ENCODE data around the gene TRABD2B. TPM values are rescaled to one million over a fixed set of nuclear protein-coding genes. Genes with fewer than 3 reads are reported as not detected.

The TRABD2B gene
- polyA plus RNA-seq, 1 experiment = not detected

DNA sequence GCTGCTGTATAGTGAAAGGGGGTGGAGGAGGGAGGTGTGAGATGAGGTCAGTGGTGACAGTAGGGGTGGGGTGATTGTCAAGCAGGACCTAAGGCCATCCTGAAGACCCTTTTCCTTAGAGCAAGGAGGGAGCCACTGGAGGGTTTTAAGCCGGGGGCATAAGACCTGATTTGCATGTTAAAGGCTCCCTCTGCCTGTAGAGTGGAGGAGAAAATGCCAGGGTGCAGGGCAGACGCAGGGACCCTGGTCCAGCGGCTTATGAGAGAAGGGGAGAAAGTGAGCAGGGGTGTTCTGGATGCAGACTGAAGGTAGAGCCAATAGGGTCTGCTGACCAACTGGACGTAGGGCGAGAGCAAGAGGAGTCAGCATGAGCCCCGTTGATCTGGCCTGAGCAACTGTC, 154.1 kb downstream of the TRABD2B start:
- no peak for TF ChIP-seq CTCF (IDR thresholded peaks at IDR 0.05; ENCODE audit: low read depth, low read length)
- Histone ChIP-seq H3K27me3 (ENCODE audit: control insufficient read depth, insufficient read depth, low read length) (peaks cover 4% of the 10 kb centered on the region), H3K9me3 (ENCODE audit: control insufficient read depth, insufficient read depth, low read length) (no peaks in the 10 kb centered on the region), H3K4me3 (ENCODE audit: low read depth, low read length) (no peak overlapping the region), H3K27ac (ENCODE audit: low read depth, low read length) (no peak overlapping the region)
- no peak for DNase-seq (ENCODE audit: low read depth, low spot score)
- POLR2A ChIA-PET = no interaction called here
- CTCF ChIA-PET = no interaction called here

GRCh38 chr1:47842228-47842919, 154.8 kb downstream of the TRABD2B start:
- no peak overlapping the region for H3K27ac ChIP-seq (ENCODE audit: low read depth, low read length)
- no peak overlapping the region for H3K4me3 ChIP-seq (ENCODE audit: low read depth, low read length)
- H3K27me3 ChIP-seq (ENCODE audit: control insufficient read depth, insufficient read depth, low read length) = peaks cover 4% of the 10 kb centered on the region
- ChIA-PET CTCF (interaction anchor here (0.7 kb wide), 2 partner anchors 56 to 359 kb away, joined by 3 to 5 read pairs; no protein-coding TSS in a partner anchor), POLR2A (no interaction called here)
- no peak for TF ChIP-seq CTCF (IDR thresholded peaks at IDR 0.05; ENCODE audit: low read depth, low read length)
- H3K9me3 ChIP-seq (ENCODE audit: control insufficient read depth, insufficient read depth, low read length) = no peaks in the 10 kb centered on the region
- DNase-seq (ENCODE audit: low read depth, low spot score) = no peak

DNA sequence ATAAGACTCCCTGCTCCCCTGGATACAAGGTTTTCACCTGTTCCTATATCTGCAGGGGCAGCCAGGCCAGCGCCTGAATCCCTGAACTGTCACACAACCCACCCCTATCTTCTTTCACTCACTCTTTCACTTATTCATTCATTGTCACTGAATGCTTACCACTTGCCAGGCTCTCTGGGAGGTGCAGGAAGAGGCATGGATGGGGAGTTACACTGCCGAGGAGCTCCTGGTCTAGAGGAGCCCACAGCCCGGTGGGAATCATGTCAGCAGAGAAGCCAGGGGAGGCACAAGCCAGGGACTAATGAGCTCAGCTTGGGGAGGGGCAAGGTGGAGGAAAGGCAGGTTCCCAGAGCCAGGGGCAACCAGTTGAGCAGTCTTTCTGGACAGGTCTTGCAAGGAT, 155.8 kb downstream of the TRABD2B start:
- no peak overlapping the region for H3K27ac ChIP-seq (ENCODE audit: low read depth, low read length)
- CTCF ChIA-PET = interaction anchor here (0.7 kb wide), 2 partner anchors 55 to 360 kb away, joined by 3 to 5 read pairs; no protein-coding TSS in a partner anchor
- POLR2A ChIA-PET = no interaction called here
- no peak for TF ChIP-seq CTCF (IDR thresholded peaks at IDR 0.05; ENCODE audit: low read depth, low read length)
- peaks cover 4% of the 10 kb centered on the region for H3K27me3 ChIP-seq (ENCODE audit: control insufficient read depth, insufficient read depth, low read length)
- no peaks in the 10 kb centered on the region for H3K9me3 ChIP-seq (ENCODE audit: control insufficient read depth, insufficient read depth, low read length)
- H3K4me3 ChIP-seq (ENCODE audit: low read depth, low read length) = no peak overlapping the region
- DNase-seq (ENCODE audit: low read depth, low spot score) = no peak

- DNase-seq (ENCODE audit: low read depth, low spot score) = no peak
- H3K27ac ChIP-seq (ENCODE audit: low read depth, low read length) = no peak overlapping the region
- no peaks in the 10 kb centered on the region for H3K9me3 ChIP-seq (ENCODE audit: control insufficient read depth, insufficient read depth, low read length)
- CTCF ChIA-PET = no interaction called here
- TF ChIP-seq CTCF (IDR thresholded peaks at IDR 0.05; ENCODE audit: low read depth, low read length) = no peak
- peaks cover 4% of the 10 kb centered on the region for H3K27me3 ChIP-seq (ENCODE audit: control insufficient read depth, insufficient read depth, low read length)
- POLR2A ChIA-PET = no interaction called here
- no peak overlapping the region for H3K4me3 ChIP-seq (ENCODE audit: low read depth, low read length)
Observed at GRCh38 chr1:47840393-47841190, 156.6 kb downstream of the TRABD2B start.

DNA sequence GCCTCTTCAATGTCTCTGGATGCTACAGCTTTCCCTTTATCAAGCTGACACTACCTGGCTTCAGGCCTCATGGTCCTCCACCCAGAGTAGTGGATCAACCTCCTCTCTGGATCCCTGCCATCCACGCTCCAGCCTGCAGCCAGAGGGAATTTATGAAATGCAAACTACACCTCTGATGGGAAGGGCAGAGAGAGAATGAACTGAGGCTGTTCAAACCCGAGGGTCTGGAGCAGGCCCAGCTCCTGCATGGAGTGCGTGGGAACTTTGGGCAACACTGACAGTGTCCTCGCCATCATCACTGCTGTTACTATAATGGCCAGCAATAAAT, 157.8 kb downstream of the TRABD2B start:
- ChIA-PET CTCF (no interaction called here), POLR2A (no interaction called here)
- Histone ChIP-seq H3K27me3 (ENCODE audit: control insufficient read depth, insufficient read depth, low read length) (peaks cover 2% of the 10 kb centered on the region), H3K27ac (ENCODE audit: low read depth, low read length) (no peak overlapping the region), H3K9me3 (ENCODE audit: control insufficient read depth, insufficient read depth, low read length) (no peaks in the 10 kb centered on the region), H3K4me3 (ENCODE audit: low read depth, low read length) (no peak overlapping the region)
- DNase-seq (ENCODE audit: low read depth, low spot score) = no peak
- TF ChIP-seq CTCF (IDR thresholded peaks at IDR 0.05; ENCODE audit: low read depth, low read length) = no peak

Data from AG04450 (cell line).